Measurements from ENCODE around the gene PRRX2.

DNA sequence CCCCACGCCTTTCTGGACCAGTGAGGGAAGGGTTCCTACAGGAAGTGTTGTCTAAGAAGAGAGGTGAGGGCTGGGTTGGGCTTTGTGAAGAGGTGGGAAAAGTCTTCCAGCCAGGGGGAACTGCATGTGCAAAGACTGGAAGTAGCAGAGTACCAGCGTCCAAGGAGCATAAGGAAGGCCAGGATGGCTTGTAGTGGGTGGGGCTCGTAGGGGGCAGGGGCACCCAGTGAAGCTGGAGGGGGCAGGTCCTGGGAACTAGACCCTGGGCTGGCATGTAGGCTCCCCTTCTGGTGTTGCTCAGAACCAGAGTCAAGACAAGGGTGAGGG, 20.4 kb downstream of the PRRX2 start:
- TF ChIP-seq, protein P1, sequence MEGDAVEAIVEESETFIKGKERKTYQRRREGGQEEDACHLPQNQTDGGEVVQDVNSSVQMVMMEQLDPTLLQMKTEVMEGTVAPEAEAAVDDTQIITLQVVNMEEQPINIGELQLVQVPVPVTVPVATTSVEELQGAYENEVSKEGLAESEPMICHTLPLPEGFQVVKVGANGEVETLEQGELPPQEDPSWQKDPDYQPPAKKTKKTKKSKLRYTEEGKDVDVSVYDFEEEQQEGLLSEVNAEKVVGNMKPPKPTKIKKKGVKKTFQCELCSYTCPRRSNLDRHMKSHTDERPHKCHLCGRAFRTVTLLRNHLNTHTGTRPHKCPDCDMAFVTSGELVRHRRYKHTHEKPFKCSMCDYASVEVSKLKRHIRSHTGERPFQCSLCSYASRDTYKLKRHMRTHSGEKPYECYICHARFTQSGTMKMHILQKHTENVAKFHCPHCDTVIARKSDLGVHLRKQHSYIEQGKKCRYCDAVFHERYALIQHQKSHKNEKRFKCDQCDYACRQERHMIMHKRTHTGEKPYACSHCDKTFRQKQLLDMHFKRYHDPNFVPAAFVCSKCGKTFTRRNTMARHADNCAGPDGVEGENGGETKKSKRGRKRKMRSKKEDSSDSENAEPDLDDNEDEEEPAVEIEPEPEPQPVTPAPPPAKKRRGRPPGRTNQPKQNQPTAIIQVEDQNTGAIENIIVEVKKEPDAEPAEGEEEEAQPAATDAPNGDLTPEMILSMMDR (conservative IDR thresholded peaks at IDR 0.05; ENCODE audit: low read depth, low read length) = no peak
- no peak for TF ChIP-seq EZH2 (IDR thresholded peaks at IDR 0.05; ENCODE audit: borderline replicate concordance, low read depth, low read length, poor library complexity, severe bottlenecking)
